DND-41 (cell line): Measurements from ENCODE around the gene ANAPC10.

Experiments used
- ATAC-seq: fragments of 200-7000 bp; cut with Tn5 transposase; 3 replicates; pipeline ENCODE4 v1.9.1; 2021; ENCODE audit warnings: low read depth; ENCODE audit not compliant: insufficient read depth
- DNase-seq: peaks from one replicate; pipeline ENCODE4 v3.0.0-alpha.2; 2020
- H2AFZ ChIP-seq: 2 replicates; pipeline ENCODE4 v1.6.0; 2012; ENCODE audit warnings: low read depth, low read length
- H3K27ac ChIP-seq: 2 replicates; pipeline ENCODE4 v1.5.1; 2012; ENCODE audit warnings: low read length, inconsistent platforms
- H3K27me3 ChIP-seq: fragments of 200-600 bp; sonication (generic); 2 replicates; pipeline ENCODE4 v1.6.0; 2012; ENCODE audit warnings: low read length, mild to moderate bottlenecking, inconsistent platforms; ENCODE audit not compliant: insufficient read depth, poor library complexity
- H3K36me3 ChIP-seq: 2 replicates; pipeline ENCODE4 v1.5.1; 2012; ENCODE audit warnings: low read length, inconsistent platforms; ENCODE audit not compliant: insufficient read depth
- H3K4me1 ChIP-seq: 2 replicates; pipeline ENCODE4 v1.5.1; 2012; ENCODE audit warnings: mild to moderate bottlenecking, low read length; ENCODE audit not compliant: insufficient read depth
- H3K4me2 ChIP-seq: 2 replicates; pipeline ENCODE4 v1.6.0; 2012; ENCODE audit warnings: mild to moderate bottlenecking, moderate library complexity, low read length, inconsistent platforms; ENCODE audit not compliant: insufficient read depth
- H3K4me3 ChIP-seq, 2 experiments: fragments of 200-600 bp in 1 of 2; shearing (Covaris generic) in 1 of 2; 2 replicates each; pipeline ENCODE4 v1.5.1; 2012 to 2016; ENCODE audit warnings: inconsistent platforms in 2 of 2, low read length in 2 of 2, mild to moderate bottlenecking in 2 of 2, low read depth in 1 of 2, moderate library complexity in 1 of 2
- H3K79me2 ChIP-seq: 2 replicates; pipeline ENCODE4 v1.6.0; 2012; ENCODE audit warnings: low read length, inconsistent platforms; ENCODE audit not compliant: insufficient read depth
- H3K9ac ChIP-seq: 2 replicates; pipeline ENCODE4 v1.6.0; 2012; ENCODE audit warnings: low read depth, mild to moderate bottlenecking, inconsistent platforms, low read length, moderate library complexity
- H3K9me3 ChIP-seq: 2 replicates; pipeline ENCODE4 v1.5.1; 2012; ENCODE audit warnings: low read length, moderate library complexity, mild to moderate bottlenecking, inconsistent platforms; ENCODE audit not compliant: insufficient read depth, severe bottlenecking
- H4K20me1 ChIP-seq: 2 replicates; pipeline ENCODE4 v1.6.0; 2012; ENCODE audit warnings: low read length; ENCODE audit not compliant: insufficient read depth
- CTCF ChIP-seq: IDR thresholded peaks from 2 replicates; pipeline ENCODE4 v1.5.1; 2012; ENCODE audit warnings: borderline replicate concordance, low read length, moderate library complexity, mild to moderate bottlenecking; ENCODE audit not compliant: poor library complexity, severe bottlenecking; ENCODE audit errors: extremely low read depth
- EZH2 ChIP-seq: IDR thresholded peaks from 3 replicates; pipeline ENCODE4 v1.6.1; 2012; ENCODE audit warnings: borderline replicate concordance, low read depth, mild to moderate bottlenecking, moderate library complexity, low read length, inconsistent platforms; ENCODE audit not compliant: severe bottlenecking

ANAPC10 gene

GRCh38 chr4:145108128-145108527 lies 10.1 kb upstream of the ANAPC10 start:
- H3K4me2 ChIP-seq: no peak overlapping the region
- DNase-seq: no peak
- H3K27ac ChIP-seq: no peak overlapping the region
- no peak for ATAC-seq
- TF ChIP-seq EZH2: no peak
- no peak for TF ChIP-seq CTCF
- H3K9ac ChIP-seq: no peak overlapping the region
- peaks cover 9% of the 10 kb centered on the region; the same call in 1 of the 2 replicates for H3K4me1 ChIP-seq
- peaks cover 46% of the 10 kb centered on the region for H3K79me2 ChIP-seq
- H4K20me1 ChIP-seq: peaks cover 18% of the 10 kb centered on the region; the same call in 1 of the 2 replicates
- H3K9me3 ChIP-seq: no peaks in the 10 kb centered on the region
- peaks cover 85% of the 10 kb centered on the region for H3K36me3 ChIP-seq
- no peak overlapping the region for H3K4me3 ChIP-seq
- no peaks in the 10 kb centered on the region for H3K27me3 ChIP-seq
- no peak overlapping the region for H2AFZ ChIP-seq

- TF ChIP-seq CTCF: no peak
- TF ChIP-seq EZH2: no peak
- peaks cover 18% of the 10 kb centered on the region for H3K4me1 ChIP-seq
- H3K4me3 ChIP-seq: no peak overlapping the region
- ATAC-seq (no peak), DNase-seq (no peak)
- no peak overlapping the region for H3K9ac ChIP-seq
- H3K9me3 ChIP-seq: no peaks in the 10 kb centered on the region
- H3K4me2 ChIP-seq: no peak overlapping the region
- no peak overlapping the region for H2AFZ ChIP-seq
- H3K27ac ChIP-seq: no peak overlapping the region
- H3K27me3 ChIP-seq: no peaks in the 10 kb centered on the region
- H3K36me3 ChIP-seq: peaks cover 83% of the 10 kb centered on the region
- peaks cover 28% of the 10 kb centered on the region; the same call in 1 of the 2 replicates for H4K20me1 ChIP-seq
- peaks cover 54% of the 10 kb centered on the region for H3K79me2 ChIP-seq
These were observed 9.1 kb upstream of the ANAPC10 start for GRCh38 chr4:145107126-145107525.

GRCh38 chr4:145103496-145103895 lies 5.5 kb upstream of the ANAPC10 start:
- H4K20me1 ChIP-seq: peaks cover 44% of the 10 kb centered on the region; the same call in 1 of the 2 replicates
- H3K27ac ChIP-seq: no peak overlapping the region
- H3K9me3 ChIP-seq: no peaks in the 10 kb centered on the region
- no peak overlapping the region for H3K9ac ChIP-seq
- no peak overlapping the region for H2AFZ ChIP-seq
- ATAC-seq (no peak), DNase-seq (no peak)
- peaks cover 59% of the 10 kb centered on the region for H3K36me3 ChIP-seq
- TF ChIP-seq EZH2 (no peak), CTCF (no peak)
- peaks cover 45% of the 10 kb centered on the region for H3K4me1 ChIP-seq
- H3K27me3 ChIP-seq: no peaks in the 10 kb centered on the region
- H3K4me2 ChIP-seq: peak overlapping the region; percentile 24; the same call in 1 of the 2 replicates
- peaks cover 90% of the 10 kb centered on the region for H3K79me2 ChIP-seq
- no peak overlapping the region for H3K4me3 ChIP-seq

GRCh38 chr4:145102619-145103018 lies 4.6 kb upstream of the ANAPC10 start:
- peaks cover 40% of the 10 kb centered on the region; the same call in 1 of the 2 replicates for H4K20me1 ChIP-seq
- H2AFZ ChIP-seq: no peak overlapping the region
- H3K4me2 ChIP-seq: peak overlapping the region; percentile 68; the same call in 1 of the 2 replicates
- H3K79me2 ChIP-seq: peaks cover 95% of the 10 kb centered on the region
- TF ChIP-seq CTCF (no peak), EZH2 (no peak)
- H3K9me3 ChIP-seq: no peaks in the 10 kb centered on the region
- peaks cover 51% of the 10 kb centered on the region for H3K36me3 ChIP-seq
- H3K4me3 ChIP-seq: peak overlapping the region in 1 of 2 experiments; percentile 15; a peak in 1 of 4 replicates
- no peak overlapping the region; the same call in 1 of the 2 replicates for H3K27ac ChIP-seq
- ATAC-seq (no peak), DNase-seq (no peak)
- H3K27me3 ChIP-seq: no peaks in the 10 kb centered on the region
- peaks cover 45% of the 10 kb centered on the region for H3K4me1 ChIP-seq
- H3K9ac ChIP-seq: no peak overlapping the region
